Measurements from ENCODE around the gene PLD3. TPM values are rescaled to one million over a fixed set of nuclear protein-coding genes. Genes with fewer than 3 reads are reported as not detected.

PLD3 gene
- total RNA-seq, 2 experiments from 2014 or later: 57.8 to 69.1 TPM

- Mint-ChIP-seq H3K27me3 (no peaks in the 10 kb centered on the region), H3K4me1 (no peaks in the 10 kb centered on the region), H3K9me3 (ENCODE audit: low read depth) (no peaks in the 10 kb centered on the region), H3K4me3 (no peak overlapping the region), H3K36me3 (ENCODE audit: low read depth) (peaks cover 32% of the 10 kb centered on the region), H3K27ac (no peak overlapping the region)
- ChIA-PET POLR2A (no interaction called here), CTCF (interaction anchor here (0.6 kb wide), 3 partner anchors 180 to 1796 kb away, joined by 3 read pairs; no protein-coding TSS in a partner anchor)
- DNase-seq (no peak), ATAC-seq (no peak)
- intact Hi-C loops (cut with DNase I, micrococcal nuclease): no loop called here
Observed at GRCh38 chr19:40335101-40335500, 13.4 kb upstream of the PLD3 start.

- ChIA-PET CTCF (interaction anchor here (0.6 kb wide), 2 partner anchors 178 to 467 kb away, joined by 3 read pairs; no protein-coding TSS in a partner anchor), POLR2A (no interaction called here)
- no peak overlapping the region for H3K27ac Mint-ChIP-seq
Observed at GRCh38 chr19:40335855-40336600, 12.5 kb upstream of the PLD3 start.

DNA sequence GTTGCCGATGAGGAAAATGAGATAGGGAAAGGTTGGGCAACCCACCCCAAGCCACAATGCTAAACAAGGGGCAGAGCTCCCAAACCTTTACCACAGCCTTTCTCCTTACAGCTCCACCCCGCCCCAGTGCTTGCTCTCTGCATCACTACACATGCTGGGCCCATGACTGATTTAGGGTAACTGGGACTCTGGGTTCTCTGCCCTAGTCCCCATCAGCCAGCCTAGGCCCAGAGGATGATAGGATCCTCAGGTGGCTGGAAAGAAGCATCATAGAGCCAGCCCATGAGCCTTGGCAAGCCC, 11.9 kb upstream of the PLD3 start:
- POLR2A ChIA-PET: no interaction called here
- Mint-ChIP-seq H3K27ac (no peak overlapping the region), H3K27me3 (no peaks in the 10 kb centered on the region), H3K4me1 (no peaks in the 10 kb centered on the region), H3K4me3 (no peak overlapping the region), H3K9me3 (ENCODE audit: low read depth) (no peaks in the 10 kb centered on the region), H3K36me3 (ENCODE audit: low read depth) (peaks cover 25% of the 10 kb centered on the region)
- ATAC-seq (no peak), DNase-seq (no peak)
- intact Hi-C loops (cut with DNase I, micrococcal nuclease): no loop called here
- CTCF ChIA-PET: interaction anchor here (0.6 kb wide), 2 partner anchors 177 to 467 kb away, joined by 3 read pairs; no protein-coding TSS in a partner anchor

More at GRCh38 chr19:40335855-40336600, 12.5 kb upstream of the PLD3 start:
- H3K4me1 Mint-ChIP-seq: no peaks in the 10 kb centered on the region
- DNase-seq (no peak), ATAC-seq (no peak)
- no peak overlapping the region for H3K4me3 Mint-ChIP-seq
- intact Hi-C loops (cut with DNase I, micrococcal nuclease): no loop called here
- H3K27me3 Mint-ChIP-seq: no peaks in the 10 kb centered on the region
- H3K36me3 Mint-ChIP-seq (ENCODE audit: low read depth): peaks cover 30% of the 10 kb centered on the region
- H3K9me3 Mint-ChIP-seq (ENCODE audit: low read depth): no peaks in the 10 kb centered on the region

GRCh38 chr19:40337107-40337506, 11.4 kb upstream of the PLD3 start:
- H3K36me3 Mint-ChIP-seq (ENCODE audit: low read depth): peaks cover 24% of the 10 kb centered on the region
- ChIA-PET CTCF (no interaction called here), POLR2A (no interaction called here)
- no peaks in the 10 kb centered on the region for H3K4me1 Mint-ChIP-seq
- H3K9me3 Mint-ChIP-seq (ENCODE audit: low read depth): no peaks in the 10 kb centered on the region
- no peak overlapping the region for H3K4me3 Mint-ChIP-seq
- ATAC-seq (no peak), DNase-seq (no peak)
- H3K27ac Mint-ChIP-seq: no peak overlapping the region
- H3K27me3 Mint-ChIP-seq: no peaks in the 10 kb centered on the region
- intact Hi-C loops (cut with DNase I, micrococcal nuclease): no loop called here

GRCh38 chr19:40337594-40337993, 10.9 kb upstream of the PLD3 start:
- H3K27me3 Mint-ChIP-seq: no peaks in the 10 kb centered on the region
- H3K9me3 Mint-ChIP-seq (ENCODE audit: low read depth): no peaks in the 10 kb centered on the region
- no peak overlapping the region for H3K4me3 Mint-ChIP-seq

DNA sequence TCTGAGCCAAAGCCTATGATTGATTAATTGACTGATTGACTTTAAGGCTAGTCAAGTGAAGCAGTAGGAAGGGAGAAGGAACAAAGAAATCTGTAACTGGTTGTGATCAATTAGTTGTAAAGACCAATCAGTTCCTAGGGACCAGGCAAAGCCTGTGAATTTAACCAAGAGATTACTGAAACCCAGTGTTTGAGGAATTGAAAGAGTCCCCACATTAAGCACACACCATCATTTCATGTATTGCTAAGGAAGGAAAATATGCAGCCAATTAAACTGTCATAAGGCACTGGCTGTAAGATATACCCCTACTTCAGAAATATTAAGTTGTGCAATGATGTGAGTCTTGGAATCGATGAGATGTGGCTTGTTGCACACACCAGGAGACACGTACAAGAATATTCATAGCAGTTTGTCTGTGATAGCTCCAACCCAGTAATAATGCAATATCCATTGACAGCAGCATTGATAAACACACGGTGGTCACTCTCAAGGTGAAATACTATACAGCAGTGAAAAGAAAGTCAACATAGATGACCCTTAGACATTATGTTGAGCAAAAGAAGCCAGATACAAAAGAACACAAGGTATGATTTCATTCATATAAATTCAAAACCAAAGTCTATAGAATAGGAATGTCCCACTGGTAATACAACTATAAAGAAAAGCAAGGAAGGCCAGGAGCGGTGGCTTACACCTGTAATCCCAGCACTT, 9.3 kb upstream of the PLD3 start:
- no peak for ATAC-seq
- Mint-ChIP-seq H3K9me3 (ENCODE audit: low read depth) (no peaks in the 10 kb centered on the region), H3K4me3 (no peak overlapping the region), H3K4me1 (no peaks in the 10 kb centered on the region), H3K27ac (peak overlapping the region; percentile 2), H3K27me3 (no peaks in the 10 kb centered on the region), H3K36me3 (ENCODE audit: low read depth) (peaks cover 12% of the 10 kb centered on the region)
- ChIA-PET POLR2A (no interaction called here), CTCF (no interaction called here)
- DNase-seq: no peak
- intact Hi-C loops (cut with DNase I, micrococcal nuclease): no loop called here

More at GRCh38 chr19:40337594-40337993, 10.9 kb upstream of the PLD3 start:
- DNase-seq: no peak
- ChIA-PET POLR2A (no interaction called here), CTCF (no interaction called here)
- Mint-ChIP-seq H3K36me3 (ENCODE audit: low read depth) (peaks cover 22% of the 10 kb centered on the region), H3K4me1 (no peaks in the 10 kb centered on the region), H3K27ac (no peak overlapping the region)
- intact Hi-C loops (cut with DNase I, micrococcal nuclease): no loop called here
- ATAC-seq: no peak

GRCh38 chr19:40341601-40342482, 6.7 kb upstream of the PLD3 start:
- H3K4me3 Mint-ChIP-seq: no peak overlapping the region
- intact Hi-C loops (cut with DNase I, micrococcal nuclease): no loop called here
- peaks cover 8% of the 10 kb centered on the region for H3K36me3 Mint-ChIP-seq (ENCODE audit: low read depth)
- H3K27ac Mint-ChIP-seq: no peak overlapping the region
- no peaks in the 10 kb centered on the region for H3K27me3 Mint-ChIP-seq
- POLR2A ChIA-PET: no interaction called here
- CTCF ChIA-PET: interaction anchor here (1.2 kb wide), 1 partner anchor 36 kb away, joined by 4 read pairs; no protein-coding TSS in a partner anchor
- no peak for ATAC-seq
- no peaks in the 10 kb centered on the region for H3K9me3 Mint-ChIP-seq (ENCODE audit: low read depth)
- H3K4me1 Mint-ChIP-seq: peaks cover 3% of the 10 kb centered on the region
- DNase-seq: no peak

GRCh38 chr19:40342644-40343311, 5.7 kb upstream of the PLD3 start:
- H3K9me3 Mint-ChIP-seq (ENCODE audit: low read depth): no peaks in the 10 kb centered on the region
- no peaks in the 10 kb centered on the region for H3K27me3 Mint-ChIP-seq
- H3K4me1 Mint-ChIP-seq: peaks cover 12% of the 10 kb centered on the region
- H3K36me3 Mint-ChIP-seq (ENCODE audit: low read depth): peaks cover 8% of the 10 kb centered on the region
- H3K4me3 Mint-ChIP-seq: no peak overlapping the region
- ChIA-PET CTCF (no interaction called here), POLR2A (no interaction called here)
- intact Hi-C loops (cut with DNase I, micrococcal nuclease): no loop called here
- no peak overlapping the region for H3K27ac Mint-ChIP-seq
- ATAC-seq (no peak), DNase-seq (no peak)

GRCh38 chr19:40344422-40344821, 4.1 kb upstream of the PLD3 start:
- H3K4me1 Mint-ChIP-seq: peaks cover 19% of the 10 kb centered on the region
- ATAC-seq (no peak), DNase-seq (no peak)
- no peak overlapping the region for H3K27ac Mint-ChIP-seq
- peaks cover 6% of the 10 kb centered on the region for H3K36me3 Mint-ChIP-seq (ENCODE audit: low read depth)
- H3K27me3 Mint-ChIP-seq: no peaks in the 10 kb centered on the region
- POLR2A ChIA-PET: no interaction called here
- intact Hi-C loops (cut with DNase I, micrococcal nuclease): no loop called here
- H3K9me3 Mint-ChIP-seq (ENCODE audit: low read depth): no peaks in the 10 kb centered on the region
- H3K4me3 Mint-ChIP-seq: no peak overlapping the region
- CTCF ChIA-PET: no interaction called here

DNA sequence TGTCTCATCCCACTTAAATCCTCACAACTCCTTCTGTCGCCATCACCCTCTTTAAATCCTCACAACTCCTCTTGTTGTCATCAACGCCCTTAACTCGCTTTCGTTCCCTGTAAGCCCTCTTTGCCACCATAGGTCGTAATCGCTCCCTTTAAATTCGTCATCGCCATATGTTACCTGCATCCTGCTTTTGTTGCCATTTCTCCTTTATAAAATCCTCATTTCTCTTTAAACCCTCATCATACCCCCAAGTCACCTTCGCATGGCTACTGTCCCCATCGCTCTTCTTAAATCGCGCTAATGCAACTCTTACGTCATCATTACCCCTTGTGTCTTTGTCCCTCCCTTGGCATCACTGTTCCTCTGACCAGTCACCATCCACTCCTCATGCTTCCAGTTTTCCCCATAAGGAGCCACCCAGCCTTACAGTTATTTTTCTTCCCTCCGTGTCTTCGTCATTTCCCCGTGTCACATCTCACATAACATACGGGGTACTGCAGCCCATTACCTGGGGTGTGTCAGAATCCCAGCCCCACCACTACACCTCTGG, 539 bp downstream of the PLD3 start:
- Mint-ChIP-seq H3K4me1 (peaks cover 26% of the 10 kb centered on the region), H3K9me3 (ENCODE audit: low read depth) (no peaks in the 10 kb centered on the region), H3K27me3 (no peaks in the 10 kb centered on the region), H3K36me3 (ENCODE audit: low read depth) (no peaks in the 10 kb centered on the region), H3K27ac (peak overlapping the region; percentile 91), H3K4me3 (peak overlapping the region; percentile 96)
- ATAC-seq (no peak), DNase-seq (peak; percentile 18)
- POLR2A ChIA-PET: interaction anchor here (0.6 to 1.2 kb wide), 3 partner anchors 117 to 382 kb away, joined by 3 read pairs; partner anchors contain the start of gene BLVRB
- intact Hi-C loops (cut with DNase I, micrococcal nuclease): loop anchor here (1.0 to 5.0 kb wide), 20 partner anchors 16 to 1008 kb away; partner anchors contain the start of genes AKT2 (in 2 of the 2), SERTAD3 (in 2 of the 2), SHKBP1 (in 2 of the 2) and ACTMAP (in 1 of the 2)
- CTCF ChIA-PET: interaction anchor here (1.0 to 1.5 kb wide), 2 partner anchors 44 to 174 kb away, joined by 3 to 7 read pairs; no protein-coding TSS in a partner anchor
